RCC 7860 (cell line): ENCODE data around the gene MSI1.
A peak's percentile ranks its signal among the peaks of the same experiment; 100 is the strongest.

ENCODE experiments used
- DNase-seq: peaks from one replicate; pipeline ENCODE4 v3.0.0-alpha.2; 2015; ENCODE audit warnings: low spot score
- FAIRE-seq: peaks from 2 replicates; lab custom pipeline; 2012; peaks lifted over from hg19 to GRCh38; lab: Jason Lieb, UNC

MSI1 gene

GRCh38 chr12:120378036-120378435 lies 9.1 kb upstream of the MSI1 start:
- DNase-seq = no peak

DNA sequence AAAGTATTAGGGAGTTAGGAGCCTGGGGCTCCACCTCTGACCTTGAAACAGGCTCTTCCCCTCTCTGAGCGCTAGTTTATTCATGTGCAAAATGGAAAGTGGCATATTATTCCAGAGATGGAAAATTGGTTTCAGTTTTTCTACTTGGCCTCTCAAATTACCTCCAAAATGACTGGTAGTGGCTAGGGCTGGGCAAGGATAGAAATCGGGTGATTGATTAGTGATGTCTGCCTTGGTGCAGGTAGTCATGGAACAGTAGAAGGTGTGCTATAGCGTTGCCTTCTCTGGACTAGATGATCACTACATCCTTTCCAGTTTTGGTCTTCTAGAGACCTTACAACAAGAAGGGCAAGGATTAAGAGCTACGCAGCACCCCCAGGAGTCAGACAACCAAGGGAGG lies 8.6 kb upstream of the MSI1 start:
- FAIRE-seq = no peak
- DNase-seq = no peak

More at GRCh38 chr12:120378036-120378435, 9.1 kb upstream of the MSI1 start:
- FAIRE-seq = no peak

DNA sequence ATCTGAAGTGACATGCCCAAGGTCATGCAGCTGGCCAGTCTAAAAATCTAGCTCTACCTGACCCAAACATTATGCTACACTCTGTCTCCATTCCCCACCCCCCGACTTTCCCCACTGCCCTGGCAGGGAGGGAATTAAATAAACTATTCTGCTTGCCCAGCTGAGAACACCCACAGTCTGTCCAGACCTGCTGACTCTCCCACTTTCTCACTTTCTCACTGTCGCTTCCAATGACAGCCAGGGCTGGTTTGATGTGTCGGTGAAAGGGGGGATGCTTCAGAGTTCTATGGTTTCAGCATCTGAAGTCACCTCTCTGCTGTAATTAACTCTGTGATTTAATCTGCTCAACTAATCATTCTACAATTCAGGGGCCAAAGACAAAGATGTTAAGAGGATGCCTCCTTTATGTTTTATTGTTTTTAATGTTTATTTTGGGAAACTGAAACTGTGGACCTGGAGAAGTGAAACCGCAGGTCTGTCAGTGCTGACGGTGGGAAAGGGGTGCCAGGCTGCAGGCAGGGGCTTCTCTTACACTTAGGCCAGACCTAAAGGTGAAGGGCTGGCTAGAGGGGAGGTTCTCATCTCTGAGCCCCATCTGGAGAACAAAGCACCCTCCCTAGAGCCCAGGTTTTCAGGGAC lies 8.1 kb upstream of the MSI1 start:
- no peak for DNase-seq
- FAIRE-seq = no peak

GRCh38 chr12:120376416-120376815 lies 7.5 kb upstream of the MSI1 start:
- FAIRE-seq = no peak
- DNase-seq = peak; percentile 15

- FAIRE-seq (no peak), DNase-seq (no peak)
Measured at GRCh38 chr12:120376009-120376408, 7.0 kb upstream of the MSI1 start.

DNA sequence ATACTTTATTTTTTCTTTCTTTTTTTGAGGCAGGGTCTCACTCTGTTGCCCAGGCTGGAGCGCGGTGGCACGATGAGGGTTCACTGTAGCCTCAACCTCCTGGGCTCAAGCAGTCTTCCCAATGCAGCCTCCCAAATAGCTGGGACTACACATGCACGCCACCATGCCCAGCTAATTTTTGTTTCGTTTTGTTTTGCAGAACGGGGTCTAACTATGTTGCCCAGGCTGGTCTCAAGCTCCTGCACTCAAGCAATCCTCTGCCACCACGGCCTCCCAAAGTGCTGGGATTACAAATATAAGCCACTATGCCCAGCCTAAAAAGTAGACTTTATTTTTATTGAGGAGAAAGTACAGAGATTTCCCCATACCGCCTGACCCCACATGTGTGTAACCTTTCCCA lies 4.7 kb upstream of the MSI1 start:
- no peak for FAIRE-seq

DNA sequence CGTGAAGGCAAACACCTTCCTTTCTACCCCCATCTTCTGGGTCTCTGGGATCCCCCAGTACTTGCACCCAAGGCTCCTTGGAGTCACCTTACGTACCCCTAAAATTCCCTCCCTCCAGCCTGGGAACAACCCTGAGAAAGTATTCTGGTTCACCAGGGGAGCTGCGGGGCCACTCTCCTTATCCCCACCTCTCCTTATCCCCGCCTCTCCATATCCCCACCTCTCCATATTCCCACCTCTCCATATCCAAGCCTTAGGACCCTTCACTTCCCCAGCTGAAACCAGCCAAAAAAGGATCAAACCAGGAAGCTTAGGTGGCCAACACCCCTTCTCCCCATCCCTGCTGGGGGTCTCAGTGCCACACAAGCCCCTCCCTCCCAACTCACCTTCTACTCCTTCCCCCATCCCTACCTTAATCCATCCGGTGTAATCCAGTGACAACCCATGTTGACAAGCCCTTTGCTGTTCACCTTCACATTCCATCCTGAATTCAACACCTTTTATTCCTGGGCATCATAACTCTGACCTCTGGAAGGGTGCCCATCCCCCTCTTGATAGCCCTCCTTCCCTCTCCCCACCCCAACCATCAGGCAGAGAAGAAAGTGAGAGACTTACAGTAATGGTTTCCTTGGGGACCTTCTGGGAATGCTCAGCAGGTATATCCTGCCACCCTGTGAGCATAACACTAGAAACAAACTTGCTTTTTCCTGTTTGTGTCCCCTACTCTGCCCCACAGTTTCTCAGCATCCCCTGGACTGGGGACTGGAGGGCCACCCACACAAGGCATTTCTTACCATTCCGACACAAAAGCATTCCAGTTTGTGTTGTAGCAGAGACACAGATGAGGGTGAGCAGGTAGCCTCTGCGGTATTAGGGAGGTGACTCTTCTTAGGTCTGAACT lies 1.6 kb upstream of the MSI1 start:
- no peak for DNase-seq
- FAIRE-seq = no peak

More for the DNA sequence above, 4.7 kb upstream of the MSI1 start:
- no peak for DNase-seq

GRCh38 chr12:120369603-120370342 lies 809 bp upstream of the MSI1 start:
- FAIRE-seq (no peak), DNase-seq (no peak)

GRCh38 chr12:120367924-120368788 lies 808 bp downstream of the MSI1 start:
- DNase-seq = no peak
- FAIRE-seq = no peak

DNA sequence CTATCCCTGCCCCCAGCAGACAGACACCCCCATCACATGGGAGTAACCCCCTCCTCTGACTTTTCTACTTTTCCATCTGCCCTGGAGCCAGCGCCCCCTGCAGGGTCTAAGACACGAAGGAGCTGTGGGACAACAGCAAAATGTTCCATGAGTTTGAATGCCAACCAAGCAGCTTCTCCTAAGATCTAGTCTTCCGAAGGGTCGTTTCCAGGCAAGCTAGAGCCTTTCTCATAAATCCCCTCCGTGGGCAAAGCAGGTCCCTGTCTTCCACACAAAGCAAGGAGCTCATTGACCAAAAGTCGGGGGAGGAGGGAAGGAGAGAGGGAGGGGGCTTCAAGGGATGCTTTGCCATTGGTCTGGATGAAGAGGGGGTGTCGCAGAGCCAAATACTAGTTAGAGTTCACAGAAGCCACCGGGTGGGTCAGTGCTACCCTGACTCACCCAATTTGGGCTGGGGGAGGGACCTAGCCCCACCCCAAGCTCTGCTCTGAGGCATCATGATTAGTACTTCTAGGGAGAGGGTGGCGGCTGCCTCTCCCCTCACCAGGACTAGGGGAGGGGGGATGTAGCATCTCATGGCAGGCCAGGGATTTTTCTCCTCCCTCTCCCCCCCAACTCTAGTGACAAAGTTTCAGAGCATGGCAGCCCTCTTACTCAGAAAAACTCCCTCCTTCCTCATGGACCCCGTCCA lies 1.6 kb downstream of the MSI1 start:
- FAIRE-seq (no peak), DNase-seq (no peak)

DNA sequence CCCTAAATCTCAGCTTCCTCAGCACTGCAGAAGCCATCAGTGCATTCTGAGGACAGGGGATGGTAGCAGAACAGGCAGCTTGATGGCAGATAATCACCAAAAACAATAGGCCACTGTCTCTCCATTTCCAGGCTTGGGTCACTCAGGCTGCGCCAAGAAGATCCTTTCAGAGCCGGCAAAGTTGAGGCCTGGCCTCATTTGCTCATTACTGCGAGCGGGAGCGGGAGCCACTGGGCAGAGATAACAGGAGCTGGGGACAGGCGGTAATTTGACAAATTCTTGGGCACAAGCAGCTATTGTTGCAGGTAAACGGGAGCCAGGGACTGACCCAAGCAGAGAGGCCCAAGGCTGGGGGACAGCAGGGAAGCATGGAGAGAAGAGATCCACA lies 2.1 kb downstream of the MSI1 start:
- no peak for FAIRE-seq
- no peak for DNase-seq

- no peak for DNase-seq
- no peak for FAIRE-seq
Measured at GRCh38 chr12:120366341-120366705, 2.6 kb downstream of the MSI1 start.

DNA sequence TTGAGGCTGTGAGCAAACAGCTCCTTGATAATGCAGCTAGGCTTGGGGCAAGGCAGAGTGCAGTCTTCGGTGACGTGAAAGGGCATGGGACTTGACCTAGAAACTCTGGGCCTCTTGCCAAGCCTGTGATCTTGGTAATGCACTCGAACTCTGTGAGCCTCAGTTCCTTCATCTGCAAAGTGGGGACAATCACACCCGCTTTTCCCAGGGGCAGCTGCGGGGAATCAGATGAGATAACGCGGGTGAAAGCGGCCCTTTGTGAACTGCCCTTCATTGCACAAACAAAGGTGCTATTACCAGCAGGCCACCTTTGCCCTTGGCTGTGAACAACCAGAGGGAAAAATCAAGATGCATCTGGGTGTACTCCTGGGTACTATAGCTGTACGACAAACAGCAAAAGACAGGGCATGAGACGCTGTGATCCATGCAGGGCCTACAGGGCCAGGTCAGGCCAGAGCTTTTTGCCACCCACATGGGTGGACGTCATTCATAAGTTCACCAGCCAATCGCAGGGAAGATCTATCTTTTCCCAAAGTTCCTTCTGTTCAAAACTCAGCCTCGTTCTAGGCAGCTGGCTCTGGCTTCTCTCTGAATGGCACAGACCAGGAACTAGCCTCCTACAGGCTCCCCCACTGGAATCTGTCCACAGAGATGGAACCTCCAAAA lies 3.2 kb downstream of the MSI1 start:
- DNase-seq (no peak), FAIRE-seq (no peak)

- FAIRE-seq (no peak), DNase-seq (no peak)
Measured at GRCh38 chr12:120364487-120364886, 4.5 kb downstream of the MSI1 start.

GRCh38 chr12:120363274-120363855 lies 5.6 kb downstream of the MSI1 start:
- no peak for DNase-seq
- FAIRE-seq = no peak

DNA sequence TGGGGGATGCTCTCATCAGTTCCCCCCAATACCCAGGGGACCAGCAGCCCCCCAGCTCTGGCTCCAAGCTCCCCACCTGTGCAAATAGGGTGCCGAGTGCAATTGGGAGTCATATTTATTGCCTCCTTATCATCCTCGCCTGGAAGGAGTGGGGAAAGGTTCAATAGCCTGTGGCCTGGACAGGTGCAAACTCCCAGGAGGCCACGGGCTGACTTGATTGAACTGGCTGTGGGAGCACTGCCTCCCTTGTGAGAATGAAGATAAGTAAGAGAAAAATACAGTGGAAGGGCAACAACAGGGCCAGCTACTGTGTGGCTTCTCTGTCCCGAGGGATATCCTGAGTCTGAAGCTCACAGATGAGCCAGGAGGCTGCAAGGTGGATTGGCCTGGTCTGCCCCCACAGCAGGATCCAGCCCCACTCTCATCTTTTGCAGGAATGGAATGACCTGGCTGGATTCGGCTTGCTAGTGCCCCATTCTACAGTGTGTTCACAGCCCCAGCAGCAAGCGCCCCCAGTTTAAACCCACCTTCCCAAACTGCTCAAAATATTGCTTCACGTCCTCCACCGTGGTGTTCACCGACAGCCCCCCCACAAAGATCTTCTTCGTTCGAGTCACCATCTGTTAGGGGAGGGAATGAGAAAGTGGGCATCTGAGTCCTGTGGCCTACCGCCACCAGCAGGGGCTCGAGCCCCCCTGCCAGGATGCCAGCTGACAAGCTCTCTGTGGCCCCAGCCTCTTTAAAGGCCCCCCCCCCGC lies 6.3 kb downstream of the MSI1 start:
- FAIRE-seq (no peak), DNase-seq (no peak)

GRCh38 chr12:120361506-120362208 lies 7.3 kb downstream of the MSI1 start:
- no peak for FAIRE-seq
- no peak for DNase-seq

- DNase-seq (no peak), FAIRE-seq (no peak)
Measured at GRCh38 chr12:120359128-120359527, 9.8 kb downstream of the MSI1 start.
